MCF 10A (cell line): Measurements from ENCODE around the gene CNPY1. TPM values are rescaled to one million over a fixed set of nuclear protein-coding genes. Genes with fewer than 3 reads are reported as not detected.

Experiments used
- BruUV-seq: library from RNA; stranded (reverse); fragments of 400-500 nt; replicated peaks from 2 replicates; lab custom pipeline; 2021; lab: Mats Ljungman, UMichigan
- CTCF ChIA-PET: fragments of 300-600 bp; sonication (Branson Sonifier 250); formaldehyde crosslinking; extraction: SDS; loops from one replicate; lab custom pipeline; 2021; ENCODE audit warnings: antibody characterized with exemption, inconsistent platforms; lab: Yijun Ruan, JAX
- POLR2A ChIA-PET: fragments of 300-600, 350-650 bp; sonication (Branson Sonifier 250); formaldehyde crosslinking; extraction: SDS; loops from one replicate; lab custom pipeline; 2020; ENCODE audit warnings: antibody characterized with exemption, inconsistent platforms; lab: Yijun Ruan, JAX
- DNase-seq: peaks from one replicate; pipeline ENCODE4 v3.0.0-alpha.2; 2018; ENCODE audit not compliant: unreplicated experiment
- H3K27ac Mint-ChIP-seq: one replicate; pipeline ENCODE4 v1.8.0; 2022; ENCODE audit warnings: mild to moderate bottlenecking, low read depth, mixed read lengths; ENCODE audit not compliant: unreplicated experiment
- H3K27me3 Mint-ChIP-seq: one replicate; pipeline ENCODE4 v1.8.0; 2022; ENCODE audit warnings: mixed read lengths; ENCODE audit not compliant: insufficient read depth, unreplicated experiment
- H3K36me3 Mint-ChIP-seq: one replicate; pipeline ENCODE4 v1.8.0; 2022; ENCODE audit warnings: mild to moderate bottlenecking, moderate library complexity, mixed read lengths; ENCODE audit not compliant: insufficient read depth, unreplicated experiment
- H3K4me1 Mint-ChIP-seq: one replicate; pipeline ENCODE4 v1.8.0; 2022; ENCODE audit warnings: mixed read lengths; ENCODE audit not compliant: insufficient read depth, unreplicated experiment
- H3K4me3 Mint-ChIP-seq: one replicate; pipeline ENCODE4 v1.8.0; 2022; ENCODE audit warnings: mild to moderate bottlenecking, moderate library complexity, mixed read lengths; ENCODE audit not compliant: unreplicated experiment
- H3K9me3 Mint-ChIP-seq: one replicate; pipeline ENCODE4 v1.8.0; 2022; ENCODE audit warnings: mixed read lengths; ENCODE audit not compliant: unreplicated experiment
- CTCF ChIP-seq: fragments of 200-600 bp; IDR thresholded peaks from one replicate; pipeline ENCODE4 v1.8.0; 2022; ENCODE audit warnings: antibody characterized with exemption, mild to moderate bottlenecking; ENCODE audit not compliant: unreplicated experiment
- intact Hi-C: fragments of 100-400 bp; cut with micrococcal nuclease; formaldehyde crosslinking; loops from 2 replicates; pipeline ENCODE4 v1.14.1; 2022
- total RNA-seq: library from RNA; stranded (reverse); gene quantifications from 2 replicates; pipeline ENCODE4 v1.2.3, GENCODE V29; 2022

CNPY1 gene
- total RNA-seq, 1 experiment from 2014 or later, result not detected

- DNase-seq, result peak; percentile 61
- no peak overlapping the region for H3K4me3 Mint-ChIP-seq
- peak overlapping the region; percentile 18 for H3K27ac Mint-ChIP-seq
- no peaks in the 10 kb centered on the region for H3K9me3 Mint-ChIP-seq
- intact Hi-C loops, result loop anchor here (10.0 kb wide), 1 partner anchor 206 kb away; no protein-coding TSS in a partner anchor
- H3K27me3 Mint-ChIP-seq, result no peaks in the 10 kb centered on the region
- no peak for TF ChIP-seq CTCF
- ChIA-PET CTCF (interaction anchor here (0.7 to 0.8 kb wide), 2 partner anchors 8 to 694 kb away, joined by 3 to 4 read pairs; no protein-coding TSS in a partner anchor), POLR2A (interaction anchor here (0.5 to 0.6 kb wide), 2 partner anchors 45 to 234 kb away, joined by 3 read pairs; no protein-coding TSS in a partner anchor)
- H3K36me3 Mint-ChIP-seq, result no peaks in the 10 kb centered on the region
- no TSS peak for BruUV-seq
- H3K4me1 Mint-ChIP-seq, result peaks cover 16% of the 10 kb centered on the region
Observed at GRCh38 chr7:155591055-155591775, 44.9 kb upstream of the CNPY1 start.

GRCh38 chr7:155590215-155591018 is 44.1 kb upstream of the CNPY1 start:
- peaks cover 19% of the 10 kb centered on the region for H3K4me1 Mint-ChIP-seq
- H3K4me3 Mint-ChIP-seq, result no peak overlapping the region
- intact Hi-C loops, result loop anchor here (10.0 kb wide), 1 partner anchor 206 kb away; no protein-coding TSS in a partner anchor
- TF ChIP-seq CTCF, result no peak
- no peaks in the 10 kb centered on the region for H3K27me3 Mint-ChIP-seq
- ChIA-PET CTCF (interaction anchor here (0.7 to 2.6 kb wide), 6 partner anchors 8 to 1292 kb away, joined by 3 to 13 read pairs (median 4); no protein-coding TSS in a partner anchor), POLR2A (interaction anchor here (0.5 to 0.6 kb wide), 2 partner anchors 46 to 233 kb away, joined by 3 read pairs; no protein-coding TSS in a partner anchor)
- no TSS peak for BruUV-seq
- no peak for DNase-seq
- H3K9me3 Mint-ChIP-seq, result no peaks in the 10 kb centered on the region
- no peak overlapping the region for H3K27ac Mint-ChIP-seq
- no peaks in the 10 kb centered on the region for H3K36me3 Mint-ChIP-seq

- Mint-ChIP-seq H3K4me1 (peaks cover 18% of the 10 kb centered on the region), H3K36me3 (no peaks in the 10 kb centered on the region), H3K4me3 (no peak overlapping the region), H3K27ac (no peak overlapping the region), H3K9me3 (no peaks in the 10 kb centered on the region), H3K27me3 (no peaks in the 10 kb centered on the region)
- BruUV-seq, result no TSS peak
- DNase-seq, result no peak
- CTCF ChIA-PET, result interaction anchor here (0.7 to 2.6 kb wide), 4 partner anchors 9 to 1293 kb away, joined by 3 to 13 read pairs (median 4); no protein-coding TSS in a partner anchor
- POLR2A ChIA-PET, result no interaction called here
- no peak for TF ChIP-seq CTCF
- intact Hi-C loops, result no loop called here
Observed at GRCh38 chr7:155589001-155589980, 42.9 kb upstream of the CNPY1 start.
